Natural killer cell (primary cell): ENCODE data around the gene FRYL. TPM values are rescaled to one million over a fixed set of nuclear protein-coding genes. Genes with fewer than 3 reads are reported as not detected.

ENCODE experiments used
- ATAC-seq, 3 donors: fragments of 150-1000 bp in 2 of 3; fragments of 200-7000 bp in 1 of 3; cut with Tn5 transposase; 1 replicate in 1 of 3; 2 replicates in 2 of 3; pipeline ENCODE4 v1.10.0; 2021; ENCODE audit warnings: mild to moderate bottlenecking in 2 of 3, moderate library complexity in 2 of 3
- DNase-seq, 2 donors: peaks; one replicate each; pipeline versions ENCODE4 v3.0.0 to v3.0.0-alpha.2; 2013 to 2021; ENCODE audit warnings: mixed read lengths in 1 of 2
- H3K27ac ChIP-seq: one replicate; pipeline ENCODE4 v1.5.1; 2013; ENCODE audit warnings: mild to moderate bottlenecking, low read length
- H3K27me3 ChIP-seq: one replicate; pipeline ENCODE4 v1.6.1; 2013; ENCODE audit warnings: low read length; ENCODE audit not compliant: control insufficient read depth, insufficient read depth
- H3K36me3 ChIP-seq: one replicate; pipeline ENCODE4 v1.6.1; 2013; ENCODE audit warnings: low read length; ENCODE audit not compliant: control insufficient read depth, insufficient read depth
- H3K4me1 ChIP-seq: one replicate; pipeline ENCODE4 v1.6.1; 2013; ENCODE audit warnings: low read length; ENCODE audit not compliant: control insufficient read depth, insufficient read depth
- H3K4me3 ChIP-seq: one replicate; pipeline ENCODE4 v1.5.1; 2013; ENCODE audit warnings: low read length
- H3K9me3 ChIP-seq: one replicate; pipeline ENCODE4 v1.6.1; 2013; ENCODE audit warnings: low read length; ENCODE audit not compliant: control insufficient read depth, insufficient read depth
- H3K27ac Mint-ChIP-seq, 2 donors: one replicate each; pipeline ENCODE4 v1.8.0; 2022; ENCODE audit warnings: mild to moderate bottlenecking in 2 of 2, mixed read lengths in 2 of 2, moderate library complexity in 1 of 2
- H3K27me3 Mint-ChIP-seq, 2 donors: one replicate each; pipeline ENCODE4 v1.8.0; 2022; ENCODE audit warnings: low read depth in 2 of 2, mixed read lengths in 2 of 2
- H3K36me3 Mint-ChIP-seq: one replicate; pipeline ENCODE4 v1.8.0; 2022; ENCODE audit warnings: mixed read lengths
- H3K4me1 Mint-ChIP-seq, 2 donors: one replicate each; pipeline ENCODE4 v1.8.0; 2022; ENCODE audit warnings: mixed read lengths in 2 of 2
- H3K4me3 Mint-ChIP-seq: one replicate; pipeline ENCODE4 v1.8.0; 2022; ENCODE audit warnings: mild to moderate bottlenecking, moderate library complexity, mixed read lengths
- H3K9me3 Mint-ChIP-seq, 2 donors: one replicate each; pipeline ENCODE4 v1.8.0; 2022; ENCODE audit warnings: mixed read lengths in 2 of 2
- WGBS: methylation state at CpG from one replicate; pipeline ENCODE4 v1.1.7; 2013; ENCODE audit warnings: missing lambda C conversion rate; ENCODE audit not compliant: insufficient coverage; 5-methylcytosine and 5-hydroxymethylcytosine counted together
- intact Hi-C: fragments of 100-400 bp; cut with micrococcal nuclease; formaldehyde crosslinking; loops from one replicate; pipeline ENCODE4 v1.14.2; 2022
- total RNA-seq, 4 donors: library from RNA; stranded (reverse); fragments of 120-200 nt in 1 of 4; gene quantifications; one replicate each; pipeline versions ENCODE4 v1.2.3 to v1.2.4, GENCODE V29; 2013 to 2022
- TF ChIP-seq, protein P1 (sequence below): fragments of 200-600 bp; IDR thresholded peaks from one replicate; pipeline ENCODE4 v1.8.0; 2022; ENCODE audit warnings: antibody characterized with exemption

The FRYL gene
- total RNA-seq, 3 donors from 2014 or later (not counting 1 experiment from before 2014, with no cell fraction given): 143 to 181 (median 146) TPM

DNA sequence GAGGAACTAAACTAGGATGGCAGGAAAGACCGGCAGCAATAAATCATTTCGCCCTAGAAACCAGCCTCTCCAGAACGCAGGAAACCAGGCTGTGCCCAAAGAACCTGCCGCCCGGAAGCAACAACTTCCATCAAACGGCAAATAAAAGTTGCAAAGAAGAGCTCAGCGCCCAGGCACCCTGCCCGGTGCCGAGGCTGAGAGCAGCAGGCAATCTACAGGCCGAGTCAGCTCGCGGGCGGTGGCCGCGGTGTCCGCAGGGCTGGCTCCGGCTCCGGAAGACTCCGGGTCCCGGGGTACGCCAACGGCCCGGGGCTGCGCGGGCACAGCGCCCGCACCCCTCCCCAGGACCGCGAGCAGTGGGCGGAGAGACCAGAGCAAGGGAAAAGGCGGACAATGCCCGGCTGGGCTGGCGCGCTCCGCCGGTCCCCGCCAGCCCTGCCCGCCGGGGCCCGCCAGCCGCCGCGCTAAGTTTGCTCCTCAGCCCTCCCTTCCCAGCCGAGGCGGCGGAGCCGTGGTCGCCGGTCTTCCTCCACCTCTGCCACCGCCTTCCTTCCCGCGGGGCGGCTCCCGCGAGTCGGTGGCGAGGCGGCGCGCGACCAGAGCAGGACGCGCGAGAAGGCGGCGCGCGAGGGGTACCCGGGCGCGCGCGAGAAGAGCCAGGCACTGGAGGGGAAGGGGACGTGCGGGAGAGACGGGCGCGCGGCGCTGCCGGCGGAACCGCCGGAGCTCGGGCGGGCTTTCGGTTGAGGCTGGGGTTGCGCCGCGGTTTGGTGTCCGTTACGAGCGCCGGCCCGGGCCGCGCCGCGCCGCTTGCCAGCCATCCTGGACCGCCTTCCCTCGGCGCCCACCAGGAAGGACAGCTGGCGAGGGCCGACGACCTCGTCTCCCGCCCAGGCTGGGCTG, 733 bp downstream of the FRYL start:
- no peaks in the 10 kb centered on the region for H3K36me3 Mint-ChIP-seq
- Histone ChIP-seq H3K27me3 (no peaks in the 10 kb centered on the region), H3K36me3 (no peaks in the 10 kb centered on the region), H3K9me3 (no peaks in the 10 kb centered on the region), H3K4me1 (peaks cover 14% of the 10 kb centered on the region), H3K27ac (peak overlapping the region; percentile 87), H3K4me3 (peak overlapping the region; percentile 99)
- ATAC-seq (peak; percentile 34 to 68 (median 49)), DNase-seq (peak; percentile 71 to 88)
- H3K4me1 Mint-ChIP-seq: peaks cover 50 to 62% of the 10 kb centered on the region in 2 donors
- H3K27me3 Mint-ChIP-seq: no peaks in the 10 kb centered on the region
- TF ChIP-seq, protein P1, sequence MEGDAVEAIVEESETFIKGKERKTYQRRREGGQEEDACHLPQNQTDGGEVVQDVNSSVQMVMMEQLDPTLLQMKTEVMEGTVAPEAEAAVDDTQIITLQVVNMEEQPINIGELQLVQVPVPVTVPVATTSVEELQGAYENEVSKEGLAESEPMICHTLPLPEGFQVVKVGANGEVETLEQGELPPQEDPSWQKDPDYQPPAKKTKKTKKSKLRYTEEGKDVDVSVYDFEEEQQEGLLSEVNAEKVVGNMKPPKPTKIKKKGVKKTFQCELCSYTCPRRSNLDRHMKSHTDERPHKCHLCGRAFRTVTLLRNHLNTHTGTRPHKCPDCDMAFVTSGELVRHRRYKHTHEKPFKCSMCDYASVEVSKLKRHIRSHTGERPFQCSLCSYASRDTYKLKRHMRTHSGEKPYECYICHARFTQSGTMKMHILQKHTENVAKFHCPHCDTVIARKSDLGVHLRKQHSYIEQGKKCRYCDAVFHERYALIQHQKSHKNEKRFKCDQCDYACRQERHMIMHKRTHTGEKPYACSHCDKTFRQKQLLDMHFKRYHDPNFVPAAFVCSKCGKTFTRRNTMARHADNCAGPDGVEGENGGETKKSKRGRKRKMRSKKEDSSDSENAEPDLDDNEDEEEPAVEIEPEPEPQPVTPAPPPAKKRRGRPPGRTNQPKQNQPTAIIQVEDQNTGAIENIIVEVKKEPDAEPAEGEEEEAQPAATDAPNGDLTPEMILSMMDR: no peak
- WGBS: under 1% methylated on average over 108 of the region's 108 CpGs
- peak overlapping the region; percentile 97 for H3K4me3 Mint-ChIP-seq
- H3K9me3 Mint-ChIP-seq: no peaks in the 10 kb centered on the region
- peak overlapping the region; percentile 83 to 85 for H3K27ac Mint-ChIP-seq
- intact Hi-C loops: loop anchor here (5.0 to 10.0 kb wide), 2 partner anchors 37 to 55 kb away; no protein-coding TSS in a partner anchor

DNA sequence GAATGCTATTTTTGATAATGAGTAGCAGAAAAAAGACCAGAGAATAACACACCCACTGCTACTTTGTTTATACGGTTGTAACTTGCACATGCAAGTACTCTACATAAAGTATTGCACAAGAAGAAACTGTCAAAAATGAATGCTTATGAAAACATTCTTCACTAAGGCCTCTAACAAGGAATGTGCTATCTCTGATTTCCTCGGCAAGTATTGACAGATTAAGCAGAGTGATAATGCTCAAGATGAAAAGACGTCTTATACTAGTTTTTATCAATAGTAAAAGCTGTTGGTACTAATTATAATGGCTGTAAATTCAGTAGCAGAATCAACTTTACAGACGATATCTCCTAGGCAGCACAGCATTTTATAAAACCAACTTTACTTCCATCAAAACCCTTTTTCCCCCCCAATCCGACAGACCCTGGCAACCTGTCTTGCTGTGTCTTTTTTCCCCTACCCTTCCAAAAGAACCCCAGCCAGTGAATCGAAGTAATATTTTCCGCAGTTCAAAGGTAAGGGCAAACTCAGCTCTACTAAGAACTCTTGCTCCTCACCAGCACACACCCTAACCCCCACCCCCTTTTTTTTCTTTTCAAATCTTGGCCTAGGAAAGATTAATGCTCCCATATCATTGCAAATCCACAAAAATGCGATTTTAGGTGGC, 1.5 kb downstream of the FRYL start:
- H3K4me1 Mint-ChIP-seq: peaks cover 57 to 69% of the 10 kb centered on the region in 2 donors

DNA sequence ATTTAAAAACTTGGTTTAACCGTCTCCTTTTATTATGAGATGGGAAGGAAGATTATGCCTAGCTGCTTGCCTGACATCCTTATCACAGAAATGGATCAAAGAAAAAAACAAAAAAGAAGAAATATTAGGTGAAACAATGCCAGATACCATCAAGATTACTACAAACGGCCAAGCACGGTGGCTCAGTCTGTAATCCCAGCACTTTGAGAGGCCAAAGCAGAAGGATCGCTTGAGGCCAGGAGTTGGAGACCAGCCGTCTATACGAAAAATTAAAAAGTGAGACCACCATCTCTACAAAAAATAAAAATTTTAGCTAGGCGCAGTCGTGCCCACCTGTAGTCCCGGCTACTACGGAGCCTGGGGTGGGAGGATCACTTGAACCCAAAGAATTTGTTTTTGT, 2.3 kb downstream of the FRYL start:
- Histone ChIP-seq H3K4me3 (no peak overlapping the region), H3K4me1 (peaks cover 19% of the 10 kb centered on the region), H3K9me3 (no peaks in the 10 kb centered on the region), H3K27me3 (no peaks in the 10 kb centered on the region), H3K27ac (peak overlapping the region; percentile 71), H3K36me3 (no peaks in the 10 kb centered on the region)
- H3K4me1 Mint-ChIP-seq: peaks cover 65 to 78% of the 10 kb centered on the region in 2 donors
- peak overlapping the region; percentile 93 for H3K4me3 Mint-ChIP-seq
- ATAC-seq (no peak), DNase-seq (no peak)
- no peaks in the 10 kb centered on the region for H3K36me3 Mint-ChIP-seq
- no peaks in the 10 kb centered on the region for H3K9me3 Mint-ChIP-seq
- 58% methylated on average over 6 of the region's 10 CpGs for WGBS
- TF ChIP-seq, protein P1: no peak
- H3K27me3 Mint-ChIP-seq: no peaks in the 10 kb centered on the region
- intact Hi-C loops: loop anchor here (5.0 to 10.0 kb wide), 2 partner anchors 35 to 53 kb away; no protein-coding TSS in a partner anchor
- peak overlapping the region; percentile 83 to 85 for H3K27ac Mint-ChIP-seq

More for the DNA sequence above, 1.5 kb downstream of the FRYL start:
- Histone ChIP-seq H3K4me1 (peaks cover 17% of the 10 kb centered on the region), H3K4me3 (peak overlapping the region; percentile 99), H3K9me3 (no peaks in the 10 kb centered on the region), H3K27me3 (no peaks in the 10 kb centered on the region), H3K27ac (peak overlapping the region; percentile 71), H3K36me3 (no peaks in the 10 kb centered on the region)
- H3K36me3 Mint-ChIP-seq: no peaks in the 10 kb centered on the region
- DNase-seq (peak in 1 of 2 donors; percentile 15), ATAC-seq (no peak)
- H3K27ac Mint-ChIP-seq: peak overlapping the region; percentile 83 to 85
- no peaks in the 10 kb centered on the region for H3K9me3 Mint-ChIP-seq
- H3K4me3 Mint-ChIP-seq: peak overlapping the region; percentile 93
- intact Hi-C loops: loop anchor here (5.0 to 10.0 kb wide), 2 partner anchors 36 to 54 kb away; no protein-coding TSS in a partner anchor
- TF ChIP-seq, protein P1: no peak
- WGBS: under 1% methylated on average over 6 of the region's 8 CpGs
- no peaks in the 10 kb centered on the region for H3K27me3 Mint-ChIP-seq
